ENCODE results near the gene BLOC1S5.

BLOC1S5 gene, protein sequence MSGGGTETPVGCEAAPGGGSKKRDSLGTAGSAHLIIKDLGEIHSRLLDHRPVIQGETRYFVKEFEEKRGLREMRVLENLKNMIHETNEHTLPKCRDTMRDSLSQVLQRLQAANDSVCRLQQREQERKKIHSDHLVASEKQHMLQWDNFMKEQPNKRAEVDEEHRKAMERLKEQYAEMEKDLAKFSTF

DNA sequence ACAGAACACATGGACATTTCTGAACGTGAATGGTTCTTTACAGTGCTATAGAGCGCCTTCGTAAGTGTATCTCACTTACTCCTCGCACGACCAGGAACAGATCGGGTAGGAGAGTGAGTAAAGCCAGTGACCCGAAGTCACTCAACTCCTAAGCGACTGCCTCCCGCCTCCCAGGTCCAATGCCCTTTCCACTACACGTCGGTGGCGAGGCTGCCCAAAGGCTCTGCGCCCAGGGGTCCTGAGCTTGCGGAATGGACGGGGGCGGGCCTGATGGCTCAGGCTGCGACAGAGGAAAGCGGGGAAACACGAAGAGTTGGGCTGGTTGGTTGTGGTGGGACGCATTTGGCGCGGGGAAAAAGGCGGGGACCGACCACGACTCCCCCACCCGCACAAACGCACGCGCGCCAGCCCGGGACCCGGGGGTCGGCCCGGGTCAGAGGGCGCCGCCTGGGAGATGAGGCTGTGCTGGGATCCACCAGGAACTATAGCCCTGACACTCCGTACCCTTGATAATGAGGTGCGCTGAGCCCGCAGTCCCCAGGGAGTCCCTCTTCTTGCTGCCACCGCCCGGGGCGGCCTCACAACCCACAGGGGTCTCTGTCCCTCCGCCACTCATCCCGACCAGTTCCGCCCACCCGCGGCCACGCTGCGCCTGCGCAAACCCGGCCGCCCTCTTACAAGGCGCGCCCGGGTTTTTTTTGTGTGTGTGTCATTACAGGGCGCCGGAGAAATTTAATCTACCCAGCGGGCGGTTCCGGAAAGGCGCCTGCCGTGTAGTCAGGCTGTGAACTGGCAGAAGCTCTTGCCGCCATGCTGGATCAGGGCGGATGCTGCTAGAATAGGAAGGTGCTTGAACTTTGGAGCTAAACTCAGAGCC is at the start of gene BLOC1S5:
Gene BLOC1S5, minus strand, starts transcription at position 629 of the 877 bp plus-strand sequence. Its CDS starts 13 bp downstream, at position 616.
- ATAC-seq (ENCODE audit: low read depth): peak; percentile 94
- Histone ChIP-seq H3K4me1 (ENCODE audit: insufficient read depth, poor library complexity, severe bottlenecking) (peaks cover 8% of the 10 kb centered on the region), H3K9me3 (ENCODE audit: severe bottlenecking) (no peaks in the 10 kb centered on the region), H3K4me3 (ENCODE audit: severe bottlenecking) (peak within 1 kb of the TSS; percentile 74), H3K36me3 (ENCODE audit: low read depth) (peaks cover 27% of the 10 kb centered on the region), H3K27me3 (ENCODE audit: insufficient read depth, poor library complexity, severe bottlenecking) (no peaks in the 10 kb centered on the region), H3K27ac (ENCODE audit: poor library complexity, severe bottlenecking) (peak within 1 kb of the TSS; percentile 49)
- DNase-seq (ENCODE audit: low spot score): peak; percentile 95
- TF ChIP-seq, protein P1, sequence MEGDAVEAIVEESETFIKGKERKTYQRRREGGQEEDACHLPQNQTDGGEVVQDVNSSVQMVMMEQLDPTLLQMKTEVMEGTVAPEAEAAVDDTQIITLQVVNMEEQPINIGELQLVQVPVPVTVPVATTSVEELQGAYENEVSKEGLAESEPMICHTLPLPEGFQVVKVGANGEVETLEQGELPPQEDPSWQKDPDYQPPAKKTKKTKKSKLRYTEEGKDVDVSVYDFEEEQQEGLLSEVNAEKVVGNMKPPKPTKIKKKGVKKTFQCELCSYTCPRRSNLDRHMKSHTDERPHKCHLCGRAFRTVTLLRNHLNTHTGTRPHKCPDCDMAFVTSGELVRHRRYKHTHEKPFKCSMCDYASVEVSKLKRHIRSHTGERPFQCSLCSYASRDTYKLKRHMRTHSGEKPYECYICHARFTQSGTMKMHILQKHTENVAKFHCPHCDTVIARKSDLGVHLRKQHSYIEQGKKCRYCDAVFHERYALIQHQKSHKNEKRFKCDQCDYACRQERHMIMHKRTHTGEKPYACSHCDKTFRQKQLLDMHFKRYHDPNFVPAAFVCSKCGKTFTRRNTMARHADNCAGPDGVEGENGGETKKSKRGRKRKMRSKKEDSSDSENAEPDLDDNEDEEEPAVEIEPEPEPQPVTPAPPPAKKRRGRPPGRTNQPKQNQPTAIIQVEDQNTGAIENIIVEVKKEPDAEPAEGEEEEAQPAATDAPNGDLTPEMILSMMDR (IDR thresholded peaks at IDR 0.05; ENCODE audit: poor library complexity, severe bottlenecking): peak; percentile 19

DNA sequence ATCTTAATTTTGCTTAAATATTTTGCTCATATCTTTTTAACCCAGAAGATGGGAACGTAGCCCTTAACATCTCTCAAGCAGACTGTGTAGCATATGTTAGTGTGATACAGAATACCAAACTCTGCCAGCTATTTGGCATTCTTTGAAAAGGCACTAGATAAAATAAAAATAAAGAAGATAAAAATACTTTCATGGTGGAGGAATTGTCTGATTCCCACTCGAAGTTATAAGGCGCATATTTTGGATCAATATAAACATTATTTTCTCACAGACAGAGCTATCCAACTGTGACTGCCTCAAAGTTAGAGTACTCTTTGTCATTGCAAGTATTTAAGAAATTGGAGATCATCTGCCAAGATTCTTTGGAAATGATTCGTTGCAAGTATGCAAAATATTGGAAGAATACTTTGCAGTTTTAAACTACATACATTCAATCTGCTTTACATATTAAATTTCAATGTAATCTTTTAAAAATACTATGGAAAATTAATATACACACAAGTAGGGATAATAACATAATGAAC is 49.0 kb upstream of the BLOC1S5 start:
- no peaks in the 10 kb centered on the region for H3K36me3 ChIP-seq (ENCODE audit: low read depth)
- TF ChIP-seq, protein P1 (IDR thresholded peaks at IDR 0.05; ENCODE audit: poor library complexity, severe bottlenecking): no peak

DNA sequence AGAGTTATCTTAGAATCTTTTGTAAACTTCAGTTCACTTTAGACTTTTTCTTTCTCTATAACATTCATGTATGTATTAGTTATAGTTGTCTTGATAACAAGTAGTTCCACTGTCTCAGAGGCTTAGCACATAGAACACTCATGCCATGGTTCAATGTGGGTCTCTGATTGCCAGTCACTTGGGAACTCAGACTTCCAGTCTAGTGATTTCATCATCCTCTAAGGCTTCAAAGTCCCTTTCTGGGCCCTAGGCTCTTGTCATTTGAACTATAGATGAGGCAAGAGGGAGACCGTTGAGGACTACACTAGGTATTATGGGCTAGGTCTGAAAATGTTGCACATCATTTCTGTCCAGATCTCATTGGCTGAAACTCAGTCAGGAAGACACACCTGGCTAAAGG is 46.5 kb upstream of the BLOC1S5 start:
- H3K27ac ChIP-seq (ENCODE audit: poor library complexity, severe bottlenecking): no peak overlapping the region
- no peaks in the 10 kb centered on the region for H3K36me3 ChIP-seq (ENCODE audit: low read depth)
- no peaks in the 10 kb centered on the region for H3K27me3 ChIP-seq (ENCODE audit: insufficient read depth, poor library complexity, severe bottlenecking)
- TF ChIP-seq, protein P1 (IDR thresholded peaks at IDR 0.05; ENCODE audit: poor library complexity, severe bottlenecking): no peak
- peaks cover 10% of the 10 kb centered on the region for H3K4me1 ChIP-seq (ENCODE audit: insufficient read depth, poor library complexity, severe bottlenecking)
- H3K9me3 ChIP-seq (ENCODE audit: severe bottlenecking): no peaks in the 10 kb centered on the region
- no peak overlapping the region for H3K4me3 ChIP-seq (ENCODE audit: severe bottlenecking)
- DNase-seq (ENCODE audit: low spot score) (no peak), ATAC-seq (ENCODE audit: low read depth) (no peak)

More for the DNA sequence above, 49.0 kb upstream of the BLOC1S5 start:
- Histone ChIP-seq H3K27ac (ENCODE audit: poor library complexity, severe bottlenecking) (no peak overlapping the region), H3K4me1 (ENCODE audit: insufficient read depth, poor library complexity, severe bottlenecking) (peaks cover 4% of the 10 kb centered on the region), H3K27me3 (ENCODE audit: insufficient read depth, poor library complexity, severe bottlenecking) (no peaks in the 10 kb centered on the region), H3K9me3 (ENCODE audit: severe bottlenecking) (no peaks in the 10 kb centered on the region), H3K4me3 (ENCODE audit: severe bottlenecking) (no peak overlapping the region)
- DNase-seq (ENCODE audit: low spot score) (no peak), ATAC-seq (ENCODE audit: low read depth) (no peak)

DNA sequence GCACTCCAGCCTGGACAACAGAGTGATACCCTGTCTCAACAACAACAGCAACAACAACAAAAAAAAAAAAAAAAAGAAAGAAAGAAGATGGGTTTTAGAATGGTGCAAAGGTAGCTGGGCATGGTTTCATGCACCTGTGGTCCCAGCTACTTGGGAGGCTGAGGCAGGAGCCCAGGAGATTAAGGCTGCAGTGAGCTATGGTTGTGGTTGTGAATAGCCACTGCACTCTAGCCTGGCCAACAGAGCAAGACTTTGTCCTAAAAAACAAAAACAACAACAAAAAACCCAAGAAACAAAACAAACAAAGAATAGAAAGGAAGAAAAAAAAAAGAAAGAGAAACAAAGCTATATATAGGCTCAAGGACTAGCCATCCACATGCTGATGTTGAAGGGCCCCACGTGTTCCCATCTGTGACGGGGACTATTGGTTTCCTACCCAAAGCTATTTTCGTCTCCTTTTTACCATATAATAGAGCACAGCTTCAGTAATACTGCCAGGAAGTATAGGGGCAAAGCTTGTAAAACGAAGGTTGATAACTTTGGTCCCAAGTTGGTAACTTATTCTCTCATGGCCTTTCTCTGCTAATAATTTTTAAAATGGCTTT is 46.0 kb upstream of the BLOC1S5 start:
- TF ChIP-seq, protein P1 (IDR thresholded peaks at IDR 0.05; ENCODE audit: poor library complexity, severe bottlenecking): no peak
- H3K27me3 ChIP-seq (ENCODE audit: insufficient read depth, poor library complexity, severe bottlenecking): no peaks in the 10 kb centered on the region
- peaks cover 10% of the 10 kb centered on the region for H3K4me1 ChIP-seq (ENCODE audit: insufficient read depth, poor library complexity, severe bottlenecking)
- H3K9me3 ChIP-seq (ENCODE audit: severe bottlenecking): no peaks in the 10 kb centered on the region
- H3K27ac ChIP-seq (ENCODE audit: poor library complexity, severe bottlenecking): no peak overlapping the region
- H3K4me3 ChIP-seq (ENCODE audit: severe bottlenecking): no peak overlapping the region
- no peaks in the 10 kb centered on the region for H3K36me3 ChIP-seq (ENCODE audit: low read depth)
- ATAC-seq (ENCODE audit: low read depth) (no peak), DNase-seq (ENCODE audit: low spot score) (no peak)
